HUES48 (cell line): ENCODE results near the gene RERE.

Source experiments
- H3K27ac ChIP-seq: one replicate; pipeline ENCODE4 v1.7.0; 2013; ENCODE audit warnings: low read depth, low read length, inconsistent platforms
- H3K27me3 ChIP-seq: 2 replicates; pipeline ENCODE4 v1.6.1; 2013; ENCODE audit warnings: mild to moderate bottlenecking, low read length; ENCODE audit not compliant: control insufficient read depth, insufficient read depth
- H3K36me3 ChIP-seq: 2 replicates; pipeline ENCODE4 v1.6.1; 2013; ENCODE audit warnings: low read length; ENCODE audit not compliant: control insufficient read depth, insufficient read depth
- H3K4me1 ChIP-seq: 2 replicates; pipeline ENCODE4 v1.6.1; 2013; ENCODE audit warnings: mild to moderate bottlenecking, low read length; ENCODE audit not compliant: control insufficient read depth, insufficient read depth
- H3K4me3 ChIP-seq: 2 replicates; pipeline ENCODE4 v1.5.1; 2013; ENCODE audit warnings: mild to moderate bottlenecking, low read depth, low read length
- H3K9ac ChIP-seq: 2 replicates; pipeline ENCODE4 v1.6.1; 2013; ENCODE audit warnings: mild to moderate bottlenecking, low read depth, low read length, moderate library complexity
- H3K9me3 ChIP-seq: 2 replicates; pipeline ENCODE4 v1.6.1; 2013; ENCODE audit warnings: low read length; ENCODE audit not compliant: control insufficient read depth, insufficient read depth

The RERE gene

GRCh38 chr1:8589571-8589970 is 227.9 kb downstream of the RERE start:
- Histone ChIP-seq H3K36me3 (0 out of 2 replicates have a peak, but pooled peaks cover 3% of the 10 kb centered on the region), H3K9ac (no peak overlapping the region), H3K27ac (peak overlapping the region; percentile 1), H3K4me3 (no peak overlapping the region), H3K4me1 (peaks cover 40% of the 10 kb centered on the region), H3K9me3 (no peaks in the 10 kb centered on the region), H3K27me3 (no peaks in the 10 kb centered on the region)

- Histone ChIP-seq H3K4me3 (no peak overlapping the region), H3K27ac (no peak overlapping the region), H3K9me3 (no peaks in the 10 kb centered on the region)
Observed at GRCh38 chr1:8587784-8588183, 229.7 kb downstream of the RERE start.

GRCh38 chr1:8586438-8586837 is 231.0 kb downstream of the RERE start:
- H3K4me1 ChIP-seq: peaks cover 25% of the 10 kb centered on the region
- no peaks in the 10 kb centered on the region for H3K9me3 ChIP-seq
- H3K36me3 ChIP-seq: 0 out of 2 replicates have a peak, but pooled peaks cover 6% of the 10 kb centered on the region
- no peak overlapping the region for H3K27ac ChIP-seq
- H3K9ac ChIP-seq: no peak overlapping the region
- H3K4me3 ChIP-seq: no peak overlapping the region
- H3K27me3 ChIP-seq: no peaks in the 10 kb centered on the region

More at GRCh38 chr1:8587784-8588183, 229.7 kb downstream of the RERE start:
- H3K27me3 ChIP-seq: no peaks in the 10 kb centered on the region
- no peak overlapping the region for H3K9ac ChIP-seq
- H3K4me1 ChIP-seq: peaks cover 38% of the 10 kb centered on the region
- 0 out of 2 replicates have a peak, but pooled peaks cover 6% of the 10 kb centered on the region for H3K36me3 ChIP-seq

- Histone ChIP-seq H3K9ac (no peak overlapping the region), H3K9me3 (no peaks in the 10 kb centered on the region), H3K4me3 (no peak overlapping the region), H3K27ac (no peak overlapping the region), H3K4me1 (peaks cover 20% of the 10 kb centered on the region), H3K36me3 (0 out of 2 replicates have a peak, but pooled peaks cover 6% of the 10 kb centered on the region), H3K27me3 (no peaks in the 10 kb centered on the region)
Observed at GRCh38 chr1:8584316-8584715, 233.1 kb downstream of the RERE start.

GRCh38 chr1:8583031-8583430 is 234.4 kb downstream of the RERE start:
- H3K27ac ChIP-seq: no peak overlapping the region

GRCh38 chr1:8580566-8580965 is 236.9 kb downstream of the RERE start:
- H3K27me3 ChIP-seq: no peaks in the 10 kb centered on the region
- no peak overlapping the region for H3K4me3 ChIP-seq
- H3K36me3 ChIP-seq: 0 out of 2 replicates have a peak, but pooled peaks cover 3% of the 10 kb centered on the region
- H3K9ac ChIP-seq: no peak overlapping the region
- H3K9me3 ChIP-seq: no peaks in the 10 kb centered on the region
- no peak overlapping the region for H3K27ac ChIP-seq
- H3K4me1 ChIP-seq: 0 out of 2 replicates have a peak, but pooled peaks cover 7% of the 10 kb centered on the region

More at GRCh38 chr1:8583031-8583430, 234.4 kb downstream of the RERE start:
- H3K27me3 ChIP-seq: no peaks in the 10 kb centered on the region
- peaks cover 19% of the 10 kb centered on the region for H3K4me1 ChIP-seq
- H3K36me3 ChIP-seq: 0 out of 2 replicates have a peak, but pooled peaks cover 6% of the 10 kb centered on the region
- no peak overlapping the region for H3K9ac ChIP-seq
- H3K4me3 ChIP-seq: no peak overlapping the region
- H3K9me3 ChIP-seq: no peaks in the 10 kb centered on the region

- no peaks in the 10 kb centered on the region for H3K27me3 ChIP-seq
- H3K36me3 ChIP-seq: 0 out of 2 replicates have a peak, but pooled peaks cover 3% of the 10 kb centered on the region
- H3K27ac ChIP-seq: no peak overlapping the region
- H3K9ac ChIP-seq: no peak overlapping the region
- H3K4me3 ChIP-seq: no peak overlapping the region
- no peaks in the 10 kb centered on the region for H3K9me3 ChIP-seq
- 0 out of 2 replicates have a peak, but pooled peaks cover 7% of the 10 kb centered on the region for H3K4me1 ChIP-seq
Observed at GRCh38 chr1:8578936-8579335, 238.5 kb downstream of the RERE start.

GRCh38 chr1:8578132-8578877 is 239.1 kb downstream of the RERE start:
- Histone ChIP-seq H3K9me3 (no peaks in the 10 kb centered on the region), H3K4me1 (0 out of 2 replicates have a peak, but pooled peaks cover 7% of the 10 kb centered on the region), H3K27me3 (no peaks in the 10 kb centered on the region), H3K4me3 (no peak overlapping the region), H3K9ac (no peak overlapping the region), H3K36me3 (0 out of 2 replicates have a peak, but pooled peaks cover 3% of the 10 kb centered on the region), H3K27ac (no peak overlapping the region)

GRCh38 chr1:8574985-8575384 is 242.5 kb downstream of the RERE start:
- no peaks in the 10 kb centered on the region for H3K27me3 ChIP-seq
- H3K27ac ChIP-seq: no peak overlapping the region
- H3K9me3 ChIP-seq: no peaks in the 10 kb centered on the region
- peaks cover 19% of the 10 kb centered on the region; the same call in 1 of the 2 replicates for H3K4me1 ChIP-seq
- H3K4me3 ChIP-seq: no peak overlapping the region
- H3K36me3 ChIP-seq: no peaks in the 10 kb centered on the region
- H3K9ac ChIP-seq: no peak overlapping the region

GRCh38 chr1:8572106-8572505 is 245.3 kb downstream of the RERE start:
- Histone ChIP-seq H3K9me3 (no peaks in the 10 kb centered on the region), H3K27ac (peak overlapping the region; percentile 45), H3K9ac (no peak overlapping the region), H3K4me3 (no peak overlapping the region), H3K36me3 (no peaks in the 10 kb centered on the region), H3K4me1 (peaks cover 15% of the 10 kb centered on the region; the same call in 1 of the 2 replicates), H3K27me3 (no peaks in the 10 kb centered on the region)
